IMR-90 (cell line): Measurements from ENCODE around the gene HNRNPR. TPM values are rescaled to one million over a fixed set of nuclear protein-coding genes. Genes with fewer than 3 reads are reported as not detected.
A peak's percentile ranks its signal among the peaks of the same experiment; 100 is the strongest.

Experiments used
- ATAC-seq: fragments of 200-7000 bp; cut with Tn5 transposase; 2 replicates; pipeline ENCODE4 v1.9.1; 2020; ENCODE audit warnings: low read depth, mild to moderate bottlenecking, moderate library complexity
- BruUV-seq: library from RNA; stranded (reverse); fragments of 400-500 nt; replicated peaks from 2 replicates; lab custom pipeline; 2021; lab: Mats Ljungman, UMichigan
- CTCF ChIA-PET: fragments of 300-600 bp; formaldehyde crosslinking; extraction: SDS; loops from one replicate; lab custom pipeline; 2021; ENCODE audit warnings: antibody characterized with exemption; lab: Yijun Ruan, JAX
- POLR2A ChIA-PET: fragments of 300-600 bp; sonication (Branson Sonifier 250); formaldehyde crosslinking; loops from one replicate; lab custom pipeline; 2022; ENCODE audit warnings: antibody characterized with exemption; ENCODE audit not compliant: unreplicated experiment; lab: Charles Lee
- DNase-seq: peaks from one replicate; pipeline ENCODE4 v3.0.0; 2013
- H2AFZ ChIP-seq: replicated peaks from 2 replicates; pipeline ENCODE3; 2013; ENCODE audit warnings: low read length, mild to moderate bottlenecking; ENCODE audit not compliant: poor library complexity
- H2AK5ac ChIP-seq: 2 replicates; pipeline ENCODE4 v1.6.1; 2013; ENCODE audit warnings: low read depth, low read length, inconsistent platforms
- H2AK9ac ChIP-seq: replicated peaks from 2 replicates; pipeline ENCODE3; 2013; ENCODE audit warnings: mild to moderate bottlenecking, low read depth, low read length, moderate library complexity; ENCODE audit not compliant: poor library complexity
- H2BK120ac ChIP-seq: 2 replicates; pipeline ENCODE4 v1.6.1; 2013; ENCODE audit warnings: low read depth, low read length, inconsistent platforms
- H2BK15ac ChIP-seq: 3 replicates; pipeline ENCODE4 v1.6.1; 2013; ENCODE audit warnings: low read depth, low read length, inconsistent platforms
- H2BK20ac ChIP-seq: 2 replicates; pipeline ENCODE4 v1.6.1; 2013; ENCODE audit warnings: low read depth, mild to moderate bottlenecking, inconsistent platforms, low read length, moderate library complexity
- H2BK5ac ChIP-seq: 2 replicates; pipeline ENCODE4 v1.6.1; 2013; ENCODE audit warnings: mild to moderate bottlenecking, low read depth, low read length, inconsistent platforms; ENCODE audit not compliant: poor library complexity, severe bottlenecking
- H3K14ac ChIP-seq: replicated peaks from 2 replicates; pipeline ENCODE4 v1.6.1; 2013; ENCODE audit warnings: low read depth, low read length, inconsistent platforms
- H3K18ac ChIP-seq: 2 replicates; pipeline ENCODE4 v1.6.1; 2013; ENCODE audit warnings: low read depth, low read length, control low read depth
- H3K23ac ChIP-seq: 2 replicates; pipeline ENCODE4 v1.6.1; 2013; ENCODE audit warnings: low read depth, low read length, inconsistent platforms
- H3K27ac ChIP-seq: 2 replicates; pipeline ENCODE4 v1.5.1; 2013; ENCODE audit warnings: mild to moderate bottlenecking, control low read depth, low read length; ENCODE audit not compliant: insufficient read depth
- H3K27me3 ChIP-seq: 2 replicates; pipeline ENCODE4 v1.6.1; 2013; ENCODE audit warnings: low read length; ENCODE audit not compliant: control insufficient read depth, insufficient read depth
- H3K36me3 ChIP-seq: 2 replicates; pipeline ENCODE4 v1.6.1; 2013; ENCODE audit warnings: low read length, mixed read lengths; ENCODE audit not compliant: control insufficient read depth, insufficient read depth
- H3K4ac ChIP-seq: 2 replicates; pipeline ENCODE4 v1.6.1; 2013; ENCODE audit warnings: low read depth, low read length, inconsistent platforms
- H3K4me1 ChIP-seq: 2 replicates; pipeline ENCODE4 v1.6.1; 2013; ENCODE audit warnings: low read length, mixed read lengths; ENCODE audit not compliant: control insufficient read depth, insufficient read depth
- H3K4me2 ChIP-seq: 2 replicates; pipeline ENCODE4 v1.6.1; 2013; ENCODE audit warnings: low read depth, mild to moderate bottlenecking, control low read depth, low read length, moderate library complexity
- H3K4me3 ChIP-seq: 2 replicates; pipeline ENCODE4 v1.5.1; 2013; ENCODE audit warnings: low read depth, mild to moderate bottlenecking, control low read depth, low read length, moderate library complexity; ENCODE audit not compliant: insufficient read depth
- H3K56ac ChIP-seq: 2 replicates; pipeline ENCODE4 v1.6.1; 2013; ENCODE audit warnings: low read length, inconsistent platforms; ENCODE audit not compliant: insufficient read depth; ENCODE audit errors: extremely low read depth
- H3K79me1 ChIP-seq, 2 experiments: 2 replicates each; pipeline ENCODE4 v1.6.1; 2013; ENCODE audit warnings: low read length in 2 of 2, inconsistent platforms in 1 of 2, low read depth in 1 of 2
- H3K9ac ChIP-seq: 2 replicates; pipeline ENCODE4 v1.6.1; 2013; ENCODE audit warnings: low read depth, low read length, control low read depth
- H3K9me1 ChIP-seq: 2 replicates; pipeline ENCODE4 v1.6.1; 2013; ENCODE audit warnings: low read length, inconsistent platforms; ENCODE audit not compliant: insufficient read depth
- H3K9me3 ChIP-seq: 2 replicates; pipeline ENCODE4 v1.6.1; 2013; ENCODE audit warnings: low read length; ENCODE audit not compliant: control insufficient read depth, insufficient read depth
- H4K20me1 ChIP-seq: 2 replicates; pipeline ENCODE4 v1.6.1; 2013; ENCODE audit warnings: low read length, inconsistent platforms; ENCODE audit not compliant: insufficient read depth
- H4K5ac ChIP-seq: 2 replicates; pipeline ENCODE4 v1.6.1; 2013; ENCODE audit warnings: mild to moderate bottlenecking, low read depth, low read length, control low read depth
- H4K8ac ChIP-seq, 2 experiments: 2 replicates each; pipeline ENCODE4 v1.6.1; 2013; ENCODE audit warnings: low read depth in 2 of 2, low read length in 2 of 2, control low read depth in 1 of 2, inconsistent platforms in 1 of 2
- H4K91ac ChIP-seq: 2 replicates; pipeline ENCODE4 v1.6.1; 2013; ENCODE audit warnings: low read depth, low read length, inconsistent platforms; ENCODE audit not compliant: insufficient read depth
- BHLHE40 ChIP-seq: fragments of 150-350 bp; IDR thresholded peaks from 2 replicates; pipeline ENCODE4 v1.6.1; 2016; ENCODE audit warnings: mild to moderate bottlenecking, low read depth, low read length
- CHD1 ChIP-seq: IDR thresholded peaks from 2 replicates; pipeline ENCODE4 v1.6.1; 2012; ENCODE audit warnings: low read depth, low read length, improper control_type of control experiment
- MAFK ChIP-seq: IDR thresholded peaks from 2 replicates; pipeline ENCODE4 v1.6.1; 2012; ENCODE audit warnings: low read depth, low read length, improper control_type of control experiment
- WGBS, 2 experiments: methylation state at CpG; one replicate each; pipeline versions ENCODE4 v1.1.5 to v1.1.7; 2013; ENCODE audit warnings: missing lambda C conversion rate in 2 of 2; ENCODE audit not compliant: insufficient read length in 1 of 2; ENCODE audit errors: extremely low coverage in 2 of 2; 5-methylcytosine and 5-hydroxymethylcytosine counted together
- dilution Hi-C: fragments of 300-500 bp; cut with HindIII; formaldehyde crosslinking; loops from one replicate; pipeline ENCODE4 v1.14.3; 2018; ENCODE audit warnings: low sequenced_read_pairs; ENCODE audit not compliant: unreplicated experiment
- in situ Hi-C: fragments of 300-500 bp; cut with MboI; formaldehyde crosslinking; loops from 3 replicates; pipeline ENCODE4 v1.14.3; 2019; ENCODE audit warnings: low sequenced_read_pairs, inconsistent platforms, mixed read lengths
- intact Hi-C: fragments of 100-400 bp; cut with micrococcal nuclease; formaldehyde crosslinking; loops from 2 replicates; pipeline ENCODE4 v1.10.0; 2022
- polyA plus RNA-seq, 3 experiments: library from polyadenylated mRNA; depleted of rRNA; stranded (reverse); fragments of >200 nt; gene quantifications; 2 replicates each; pipeline ENCODE4 v1.2.3, GENCODE V29; 2012; ENCODE audit warnings: low replicate concordance in 1 of 3
- total RNA-seq: library from RNA; depleted of rRNA; stranded (reverse); fragments of >200 nt; gene quantifications from 2 replicates; pipeline ENCODE4 v1.2.3, GENCODE V29; 2012

Gene HNRNPR
- total and polyA plus RNA-seq, 2 of the 4 experiments (the other 2 are of a cell fraction) = 99.7 to 111 TPM

- H3K23ac ChIP-seq = peak overlapping the region; percentile 62; the same call in 1 of the 2 replicates
- in situ Hi-C loops (no loop called here), intact Hi-C loops (no loop called here), dilution Hi-C loops (loop anchor here (10.0 kb wide), 1 partner anchor 87 kb away; the partner anchor contains the start of gene TCEA3)
- no peak overlapping the region for H2BK20ac ChIP-seq
- no peak overlapping the region for H4K5ac ChIP-seq
- BruUV-seq = no TSS peak
- H4K20me1 ChIP-seq = peaks cover 69% of the 10 kb centered on the region
- ChIA-PET POLR2A (interaction anchor here (0.6 kb wide), 1 partner anchor 49 kb away, joined by 6 read pairs; no protein-coding TSS in a partner anchor), CTCF (no interaction called here)
- H3K18ac ChIP-seq = no peak overlapping the region
- H3K36me3 ChIP-seq = peaks cover 31% of the 10 kb centered on the region
- H2BK15ac ChIP-seq = no peak overlapping the region
- H4K8ac ChIP-seq = no peak overlapping the region
- H3K4me3 ChIP-seq = no peak overlapping the region
- no peak overlapping the region for H4K91ac ChIP-seq
- WGBS, 2 experiments = no CpG with 5 or more reads among the region's 2 CpGs
- no peak for ATAC-seq
- peaks cover 7 to 26% of the 10 kb centered on the region in 2 experiments; a peak in 3 of 4 replicates for H3K79me1 ChIP-seq
- no peak overlapping the region for H3K56ac ChIP-seq
- no peak overlapping the region for H2AK5ac ChIP-seq
- no peak overlapping the region for H3K4ac ChIP-seq
- H2AFZ ChIP-seq = no peak overlapping the region
- peak; percentile 25 for DNase-seq
- TF ChIP-seq MAFK (no peak), BHLHE40 (no peak), CHD1 (no peak)
- H3K9me1 ChIP-seq = peaks cover 2% of the 10 kb centered on the region
- H2AK9ac ChIP-seq = no peak overlapping the region
- no peak overlapping the region for H3K27ac ChIP-seq
- no peak overlapping the region for H3K9ac ChIP-seq
- no peak overlapping the region for H2BK120ac ChIP-seq
- H3K14ac ChIP-seq = no peak overlapping the region
- no peaks in the 10 kb centered on the region for H3K9me3 ChIP-seq
- peaks cover 4% of the 10 kb centered on the region; the same call in 1 of the 2 replicates for H3K4me1 ChIP-seq
- H2BK5ac ChIP-seq = no peak overlapping the region
- no peaks in the 10 kb centered on the region for H3K27me3 ChIP-seq
- H3K4me2 ChIP-seq = no peak overlapping the region
These were observed 6.2 kb downstream of the HNRNPR start for GRCh38 chr1:23337869-23338268.
